CD4-positive, alpha-beta T cell treated with Interleukin-17A for 1 hour (primary cell): ENCODE data around the gene INTS1.
"Not testable (repeated sequence)": the region's sequence is repeated elsewhere in the genome, so short reads cannot be mapped to it uniquely, and the experiment has no call there.

Experiments used
- DNase-seq: peaks from one replicate; pipeline ENCODE4 v3.0.0-alpha.2; 2020

The INTS1 gene

DNA sequence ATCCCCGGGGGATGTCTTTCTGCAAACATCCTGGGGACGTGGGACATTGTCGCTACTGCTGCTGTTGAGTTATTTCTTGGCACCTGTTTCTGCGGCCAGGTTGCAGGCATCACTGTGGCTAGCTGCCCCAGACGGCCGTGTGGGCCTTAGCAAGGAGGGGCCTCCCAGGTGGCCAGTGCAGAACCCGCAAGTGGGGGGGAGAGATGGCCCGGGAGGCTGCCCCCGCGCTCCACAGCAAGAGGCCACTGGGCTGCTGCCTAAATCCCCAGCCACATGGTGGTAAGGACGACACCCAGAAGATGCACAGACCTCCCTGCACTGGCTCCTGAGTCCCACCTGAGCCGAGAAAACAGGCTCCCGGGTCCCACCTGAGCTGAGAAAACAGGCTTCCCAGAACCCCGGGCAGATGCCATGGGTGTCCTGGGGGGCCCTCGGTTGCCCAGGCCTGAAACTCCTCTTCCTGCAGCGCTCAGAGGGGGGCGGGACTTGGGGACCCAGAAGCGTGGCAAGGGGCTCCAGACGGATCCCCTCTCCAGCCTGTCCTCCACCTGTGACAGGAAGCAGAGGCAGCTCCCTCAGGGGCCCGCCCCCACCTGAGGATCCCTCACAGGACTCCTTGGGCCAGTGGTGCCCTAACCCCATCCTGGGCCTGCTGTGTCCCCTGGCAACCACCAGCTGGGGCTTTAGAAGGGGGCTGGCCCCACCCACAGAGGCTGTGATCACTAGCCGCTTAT, 25.4 kb upstream of the INTS1 start:
- DNase-seq: no peak

DNA sequence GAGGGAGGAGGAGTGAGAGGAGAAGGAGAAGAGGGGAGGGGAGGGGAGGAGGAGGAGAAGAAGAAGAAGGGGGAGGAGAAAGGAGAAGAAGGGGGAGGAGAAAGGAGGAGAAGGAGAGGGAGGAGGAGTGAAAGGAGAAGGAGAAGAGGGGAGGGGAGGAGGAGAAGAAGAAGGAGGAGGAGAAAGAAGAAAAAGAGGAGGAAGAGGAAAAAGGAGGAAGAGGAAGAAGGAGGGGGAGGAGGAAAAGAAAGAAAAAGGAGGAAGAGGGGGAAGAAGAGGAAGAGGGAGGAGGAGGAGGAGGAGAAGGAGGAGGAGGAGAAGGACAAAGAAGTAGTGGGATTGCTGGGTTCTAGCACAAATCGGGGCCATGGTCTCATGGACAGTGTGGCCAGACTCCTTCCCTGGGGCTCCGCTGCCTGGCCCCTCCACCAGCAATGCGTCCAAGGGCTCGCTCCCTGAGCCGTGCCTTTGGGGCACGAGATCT, 22.1 kb upstream of the INTS1 start:
- no peak for DNase-seq

- no peak for DNase-seq
These were observed 21.2 kb upstream of the INTS1 start for GRCh38 chr7:1525409-1525808.

DNA sequence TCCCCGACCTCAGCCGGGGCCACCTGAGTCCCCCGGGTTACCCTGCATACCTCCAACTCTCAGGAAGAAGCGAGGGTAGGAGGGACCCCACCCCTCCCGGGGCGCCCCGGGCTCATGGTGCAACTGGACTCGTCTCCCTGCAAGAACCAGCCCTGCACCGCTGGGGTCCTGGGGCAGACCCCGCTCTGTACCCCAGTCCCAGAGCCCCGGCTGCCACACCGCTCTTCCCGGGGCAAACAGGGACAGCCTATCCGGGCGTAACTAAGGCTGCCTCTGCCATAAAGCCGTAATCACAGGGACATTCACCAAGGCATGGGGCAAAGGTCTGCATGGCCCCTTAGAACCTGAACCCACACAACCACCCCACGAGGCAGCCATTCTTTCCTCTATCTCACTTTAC, 19.7 kb upstream of the INTS1 start:
- no peak for DNase-seq

GRCh38 chr7:1523208-1523607, 19.0 kb upstream of the INTS1 start:
- DNase-seq: no peak

GRCh38 chr7:1521456-1521855, 17.3 kb upstream of the INTS1 start:
- DNase-seq: no peak

DNA sequence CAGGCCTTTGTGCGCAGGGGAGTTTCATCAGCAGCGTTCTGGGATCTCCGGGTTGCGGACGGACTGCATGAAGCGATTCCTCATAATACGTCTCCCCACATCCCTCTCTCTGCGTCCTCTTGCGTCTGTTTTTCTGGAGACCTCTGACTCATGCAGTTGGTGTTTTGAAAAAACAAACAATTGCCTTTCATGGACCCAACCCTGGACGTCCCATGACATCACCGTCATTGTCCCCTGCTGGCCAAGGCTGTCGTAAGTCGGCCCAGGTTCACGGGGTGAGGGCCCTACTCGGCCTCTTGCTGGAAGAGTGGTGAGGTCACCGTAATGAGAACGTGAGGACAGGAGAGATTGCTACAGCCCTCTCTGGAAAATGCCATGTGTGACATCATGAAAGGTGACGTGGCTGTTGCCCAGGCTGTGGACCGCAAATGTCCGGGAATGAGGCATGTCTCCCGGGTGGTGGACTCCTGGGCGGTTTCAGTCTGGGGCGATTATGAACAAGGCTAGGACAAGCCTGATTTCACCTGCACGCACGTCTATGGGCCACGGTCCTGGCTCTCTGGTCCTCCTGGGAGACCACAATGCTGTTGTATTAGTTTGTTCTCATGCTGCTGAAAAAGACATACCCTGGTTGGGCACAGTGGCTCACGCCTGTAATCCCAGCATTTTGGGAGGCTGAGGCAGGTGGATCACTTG, 16.5 kb upstream of the INTS1 start:
- DNase-seq: no peak

DNA sequence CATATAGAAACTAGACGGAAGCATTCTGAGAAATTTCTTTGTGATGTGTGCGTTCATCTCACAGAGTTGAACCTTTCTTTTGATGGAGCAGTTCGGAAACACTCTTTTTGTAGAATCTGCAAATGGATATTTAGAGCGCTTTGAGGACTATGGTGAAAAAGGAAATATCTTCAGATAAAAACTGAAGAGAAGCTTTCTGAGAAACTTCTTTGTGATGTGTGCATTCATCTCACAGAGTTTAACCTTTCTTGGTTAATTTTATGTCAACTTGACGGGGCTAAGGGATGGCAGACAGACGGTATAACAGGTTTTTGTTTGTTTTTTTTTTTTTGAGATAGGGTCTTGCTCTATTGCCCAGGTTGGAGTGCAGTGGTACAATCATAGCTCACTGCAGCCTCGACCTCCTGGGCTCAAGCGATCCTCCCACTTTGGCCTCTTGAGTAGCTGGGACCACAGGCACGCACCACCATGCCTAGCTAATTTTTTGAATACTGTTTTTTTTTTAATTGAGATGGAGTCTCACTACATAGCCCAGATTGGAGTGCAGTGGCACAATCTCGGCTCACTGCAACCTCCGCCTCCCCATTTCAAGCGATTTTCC, 15.2 kb upstream of the INTS1 start:
- DNase-seq: not testable (repeated sequence)

DNA sequence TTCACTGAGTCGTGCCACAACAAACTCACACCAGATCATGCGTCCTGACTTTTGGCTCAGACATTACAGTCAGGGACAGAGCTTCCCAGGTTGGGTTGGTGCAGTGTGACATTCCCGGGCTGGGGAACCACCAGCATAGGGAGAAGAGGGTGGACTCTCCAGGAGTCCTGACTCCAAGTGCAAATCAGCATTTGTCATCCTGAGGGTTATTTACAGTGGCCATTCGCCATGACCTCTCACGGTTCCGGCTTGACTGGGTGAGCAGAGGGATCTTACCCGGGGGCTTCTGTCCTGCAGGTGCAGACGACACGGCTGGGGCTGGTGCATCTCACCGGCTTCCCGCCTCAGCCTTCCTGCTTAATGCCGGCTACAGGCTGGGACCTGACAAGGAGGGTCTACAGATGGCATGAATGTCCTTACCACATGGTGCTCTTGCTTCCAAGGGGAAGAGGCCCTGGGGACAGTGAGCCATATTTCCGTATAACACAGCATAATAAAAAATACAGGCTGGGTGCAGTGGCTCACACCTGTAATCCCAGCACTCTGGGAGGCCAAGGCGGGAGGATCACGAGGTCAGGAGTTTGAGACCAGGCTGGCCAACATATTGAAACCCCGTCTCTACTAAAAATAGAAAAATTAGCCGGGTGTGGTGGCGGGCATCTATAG, 12.5 kb upstream of the INTS1 start:
- DNase-seq: no peak

DNA sequence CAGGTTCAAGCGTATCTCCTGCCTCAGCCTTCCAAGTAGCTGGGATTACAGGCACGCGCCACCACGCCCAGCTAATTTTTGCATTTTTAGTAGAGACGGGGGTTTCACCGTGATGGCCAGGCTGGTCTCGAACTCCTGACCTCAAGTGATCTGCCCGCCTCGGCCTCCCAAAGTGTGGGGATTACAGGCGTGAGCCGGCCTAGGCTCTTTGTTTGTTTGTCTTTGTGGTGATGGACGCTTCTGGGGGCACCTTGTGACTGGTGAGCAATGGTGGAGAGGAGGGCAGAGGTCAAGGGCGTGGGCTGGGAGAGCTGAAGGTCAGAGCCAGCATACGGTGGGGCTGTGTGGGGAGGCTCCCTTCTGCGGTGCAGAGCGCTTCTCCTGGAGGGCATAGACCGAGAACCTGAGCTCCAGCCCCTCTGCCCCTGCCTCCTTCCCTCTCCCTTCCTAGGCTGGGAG, 11.3 kb upstream of the INTS1 start:
- DNase-seq: not testable (repeated sequence)

- no peak for DNase-seq
These were observed 10.8 kb upstream of the INTS1 start for GRCh38 chr7:1514995-1515401.

DNA sequence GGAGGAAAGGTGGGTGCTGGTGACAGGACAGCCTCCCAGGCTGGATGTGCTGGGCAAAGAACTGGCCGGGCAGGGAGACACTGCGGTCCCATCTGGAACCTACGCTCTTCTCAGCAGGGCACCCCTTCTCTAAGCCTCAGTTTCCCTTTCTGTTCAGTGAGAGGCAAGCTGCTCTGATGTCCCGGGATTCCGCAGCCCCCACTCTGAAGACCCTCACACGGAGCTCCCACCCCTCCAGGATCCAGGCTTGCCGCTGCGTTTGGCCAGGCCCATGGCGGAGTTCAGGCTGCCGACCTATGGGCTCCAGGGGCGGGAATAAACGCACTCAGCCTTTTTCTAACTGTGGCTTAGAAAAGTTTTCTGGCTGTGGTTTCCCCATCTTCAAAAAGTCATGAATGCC, 10.2 kb upstream of the INTS1 start:
- DNase-seq: no peak

DNA sequence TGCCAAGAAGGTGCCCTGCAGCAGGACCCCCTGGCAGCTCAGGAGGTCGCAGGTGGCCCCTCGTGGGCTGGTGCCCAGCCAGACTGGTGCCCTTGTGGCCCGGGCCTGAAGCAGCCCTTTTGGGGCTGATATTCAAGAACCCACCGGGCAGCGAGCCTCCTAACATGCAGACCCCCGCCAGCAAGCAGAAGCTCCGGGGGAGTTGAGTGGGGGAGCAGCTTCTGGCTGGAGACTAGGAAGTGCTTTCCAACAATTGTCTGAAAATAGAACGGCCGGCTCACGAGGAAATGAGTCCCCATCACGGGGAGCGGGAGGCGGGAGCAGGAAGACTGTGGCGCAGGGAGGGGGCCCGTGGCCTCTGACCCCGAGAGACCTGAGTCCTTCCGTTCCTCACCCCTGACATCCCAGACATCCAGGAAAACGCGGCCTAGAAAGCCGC, 9.5 kb upstream of the INTS1 start:
- DNase-seq: no peak

- peak; percentile 38 for DNase-seq
These were observed 8.8 kb upstream of the INTS1 start for GRCh38 chr7:1512781-1513656.

GRCh38 chr7:1511444-1512422, 7.5 kb upstream of the INTS1 start:
- DNase-seq: no peak

GRCh38 chr7:1510780-1511154, 6.6 kb upstream of the INTS1 start:
- DNase-seq: no peak

GRCh38 chr7:1509226-1509625, 5.0 kb upstream of the INTS1 start:
- DNase-seq: no peak

DNA sequence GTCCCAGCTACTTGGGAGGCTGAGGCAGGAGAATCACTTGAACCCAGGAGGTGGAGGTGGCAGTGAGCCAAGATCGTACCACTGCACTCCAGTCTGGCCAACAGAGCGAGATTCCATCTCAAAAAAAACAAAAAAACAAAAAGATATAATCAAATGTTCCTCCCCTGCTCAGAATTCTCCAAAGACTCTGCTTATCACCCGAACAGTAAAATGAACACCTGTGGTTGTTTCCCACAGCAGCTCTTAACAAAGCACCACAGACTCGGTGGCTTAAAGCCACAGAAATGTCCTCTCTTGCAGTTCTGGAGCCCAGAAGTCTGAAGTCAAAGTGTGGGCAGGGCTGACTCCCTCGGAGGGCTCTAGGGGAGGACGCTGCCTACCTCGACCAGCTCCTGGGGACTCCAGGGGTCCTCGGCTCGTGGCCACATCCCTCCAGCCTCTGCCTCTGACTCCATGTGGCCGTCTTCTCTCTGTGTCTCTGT, 4.1 kb upstream of the INTS1 start:
- DNase-seq: no peak

GRCh38 chr7:1505731-1506550, 1.8 kb upstream of the INTS1 start:
- DNase-seq: no peak

- DNase-seq: no peak
These were observed 799 bp downstream of the INTS1 start for GRCh38 chr7:1503390-1503789.
